Fibroblast of the aortic adventitia (primary cell): ENCODE data around the gene DPP6. TPM values are rescaled to one million over a fixed set of nuclear protein-coding genes. Genes with fewer than 3 reads are reported as not detected.

ENCODE experiments used
- DNase-seq: peaks from one replicate; pipeline ENCODE4 v3.0.0-alpha.2; 2010; ENCODE audit warnings: low read depth
- H3K4me3 ChIP-seq: 2 replicates; pipeline ENCODE4 v1.5.1; 2011; ENCODE audit warnings: low read depth, mild to moderate bottlenecking, control low read depth, low read length, moderate library complexity
- total RNA-seq: library from RNA; depleted of rRNA; stranded (reverse); fragments of >200 nt; gene quantifications from 2 replicates; pipeline ENCODE4 v1.2.3, GENCODE V29; 2012; ENCODE audit warnings: low replicate concordance
- TF ChIP-seq, protein P1 (sequence below): IDR thresholded peaks from 2 replicates; pipeline ENCODE4 v1.5.1; 2011; ENCODE audit warnings: mild to moderate bottlenecking, low read length, control low read depth, inconsistent platforms; ENCODE audit not compliant: insufficient read depth

The DPP6 gene
- total RNA-seq, 1 donor: not detected

DNA sequence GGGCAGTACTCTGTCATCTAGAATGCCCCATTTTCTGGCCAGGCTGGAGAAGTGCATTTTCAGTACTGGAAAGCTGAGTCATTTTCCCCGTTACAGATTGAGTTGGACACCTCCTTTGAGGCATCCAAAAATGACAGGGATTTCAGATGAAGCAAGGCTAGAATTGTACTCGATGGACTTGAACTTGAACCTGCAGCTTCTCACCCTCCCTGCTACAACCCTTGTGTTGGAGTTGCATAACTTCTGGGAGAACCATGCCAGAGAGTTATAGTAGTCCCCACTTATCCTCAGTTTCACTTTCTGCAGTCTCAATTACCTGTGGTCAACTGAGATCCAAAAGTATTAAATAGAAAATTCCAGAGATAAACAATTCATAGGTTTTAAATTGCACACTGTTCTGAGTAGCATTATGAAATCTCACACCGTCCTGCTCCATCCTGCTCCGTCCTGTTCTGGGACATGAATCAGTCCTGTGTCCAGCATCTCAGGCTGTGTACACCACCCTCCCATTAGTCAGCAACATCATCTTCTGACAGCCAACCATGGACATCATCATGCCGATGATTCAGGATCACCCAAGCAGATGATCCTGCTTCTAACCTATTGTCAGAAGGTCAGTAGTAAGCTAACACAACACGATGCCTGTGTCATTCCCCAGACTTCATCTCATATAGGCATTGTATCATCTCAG lies 363.7 kb downstream of the DPP6 start:
- TF ChIP-seq, protein P1, sequence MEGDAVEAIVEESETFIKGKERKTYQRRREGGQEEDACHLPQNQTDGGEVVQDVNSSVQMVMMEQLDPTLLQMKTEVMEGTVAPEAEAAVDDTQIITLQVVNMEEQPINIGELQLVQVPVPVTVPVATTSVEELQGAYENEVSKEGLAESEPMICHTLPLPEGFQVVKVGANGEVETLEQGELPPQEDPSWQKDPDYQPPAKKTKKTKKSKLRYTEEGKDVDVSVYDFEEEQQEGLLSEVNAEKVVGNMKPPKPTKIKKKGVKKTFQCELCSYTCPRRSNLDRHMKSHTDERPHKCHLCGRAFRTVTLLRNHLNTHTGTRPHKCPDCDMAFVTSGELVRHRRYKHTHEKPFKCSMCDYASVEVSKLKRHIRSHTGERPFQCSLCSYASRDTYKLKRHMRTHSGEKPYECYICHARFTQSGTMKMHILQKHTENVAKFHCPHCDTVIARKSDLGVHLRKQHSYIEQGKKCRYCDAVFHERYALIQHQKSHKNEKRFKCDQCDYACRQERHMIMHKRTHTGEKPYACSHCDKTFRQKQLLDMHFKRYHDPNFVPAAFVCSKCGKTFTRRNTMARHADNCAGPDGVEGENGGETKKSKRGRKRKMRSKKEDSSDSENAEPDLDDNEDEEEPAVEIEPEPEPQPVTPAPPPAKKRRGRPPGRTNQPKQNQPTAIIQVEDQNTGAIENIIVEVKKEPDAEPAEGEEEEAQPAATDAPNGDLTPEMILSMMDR: no peak
- H3K4me3 ChIP-seq: no peak overlapping the region
- DNase-seq: no peak

DNA sequence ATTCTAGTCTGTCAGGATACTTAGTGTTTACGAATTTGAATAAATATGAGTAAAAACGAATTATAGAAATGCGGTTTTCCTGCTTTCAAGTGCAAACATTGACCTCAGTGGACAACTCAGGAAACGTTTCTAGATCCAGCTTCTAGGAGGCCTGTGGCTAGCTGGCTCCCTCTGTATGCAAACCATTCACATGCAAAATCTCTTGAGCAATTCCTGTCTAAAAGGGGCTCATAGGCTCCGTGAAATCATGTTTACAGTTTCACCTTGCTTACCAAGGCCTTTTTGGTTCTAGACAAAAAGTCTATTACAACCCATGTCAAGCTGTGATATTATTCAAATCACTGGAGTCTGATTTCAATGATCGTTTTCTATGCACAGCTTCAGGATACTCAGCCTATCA lies 364.5 kb downstream of the DPP6 start:
- DNase-seq: no peak
- H3K4me3 ChIP-seq: no peak overlapping the region
- TF ChIP-seq, protein P1: no peak

DNA sequence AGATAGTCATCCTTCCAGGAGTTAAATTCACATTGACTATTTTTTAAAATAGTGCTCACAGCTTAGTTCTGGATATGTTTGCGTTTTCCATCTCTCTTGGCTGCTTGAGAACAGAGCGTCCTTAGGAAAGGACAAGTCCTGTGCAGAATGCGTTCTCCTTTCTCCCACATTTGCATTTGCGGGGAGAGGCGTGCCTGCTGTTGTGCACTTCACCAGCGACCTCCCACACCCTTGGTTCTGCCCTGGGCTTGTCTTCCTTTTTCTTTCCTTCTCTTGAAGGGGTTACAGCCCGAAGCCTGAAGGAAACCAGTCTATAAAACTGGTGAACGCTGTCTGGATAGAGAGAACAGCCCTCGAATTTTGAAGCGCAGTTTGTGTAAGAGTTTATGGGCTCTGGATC lies 367.1 kb downstream of the DPP6 start:
- TF ChIP-seq, protein P1: no peak
- H3K4me3 ChIP-seq: no peak overlapping the region
- no peak for DNase-seq

DNA sequence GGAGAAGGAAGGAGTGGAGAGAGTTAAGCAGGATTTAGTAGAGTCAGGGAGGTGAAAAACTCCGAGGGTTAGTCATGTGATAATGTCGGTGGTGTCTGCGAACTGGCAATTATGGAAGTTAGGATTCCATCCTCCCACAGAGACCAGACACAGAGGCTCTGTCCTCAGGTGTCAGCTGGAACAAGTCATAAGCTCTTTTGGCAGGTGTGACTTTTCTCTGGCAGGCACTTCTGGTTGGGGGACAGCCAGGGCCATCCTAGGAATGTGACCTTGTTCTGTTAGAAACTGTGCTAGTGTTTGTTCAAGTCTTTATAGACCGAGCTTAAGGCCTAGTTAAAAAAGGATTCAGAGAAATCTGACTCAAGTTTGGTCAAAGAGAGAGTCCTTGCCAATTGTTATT lies 371.0 kb downstream of the DPP6 start:
- TF ChIP-seq, protein P1: no peak
- no peak for DNase-seq
- H3K4me3 ChIP-seq: no peak overlapping the region

DNA sequence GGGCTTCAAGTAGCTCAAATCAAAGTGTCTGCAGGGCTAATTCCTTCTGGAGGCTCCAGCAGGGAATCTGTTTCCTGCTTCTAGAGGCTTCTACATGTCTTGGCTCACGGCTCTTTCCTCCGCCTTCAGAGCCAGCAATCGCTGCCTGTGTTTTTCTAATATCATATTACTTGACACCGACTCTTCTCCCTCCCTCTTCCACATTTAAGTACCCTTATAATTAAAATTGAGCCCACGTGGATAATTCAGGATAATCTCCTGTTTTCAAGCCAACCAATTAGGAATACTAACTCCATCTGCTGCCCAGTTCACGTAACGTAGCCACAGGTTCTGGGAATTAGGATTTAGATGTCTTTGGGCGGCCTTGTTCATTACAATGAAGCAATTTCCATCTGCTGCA lies 372.2 kb downstream of the DPP6 start:
- TF ChIP-seq, protein P1: no peak
- no peak overlapping the region for H3K4me3 ChIP-seq
- DNase-seq: no peak

DNA sequence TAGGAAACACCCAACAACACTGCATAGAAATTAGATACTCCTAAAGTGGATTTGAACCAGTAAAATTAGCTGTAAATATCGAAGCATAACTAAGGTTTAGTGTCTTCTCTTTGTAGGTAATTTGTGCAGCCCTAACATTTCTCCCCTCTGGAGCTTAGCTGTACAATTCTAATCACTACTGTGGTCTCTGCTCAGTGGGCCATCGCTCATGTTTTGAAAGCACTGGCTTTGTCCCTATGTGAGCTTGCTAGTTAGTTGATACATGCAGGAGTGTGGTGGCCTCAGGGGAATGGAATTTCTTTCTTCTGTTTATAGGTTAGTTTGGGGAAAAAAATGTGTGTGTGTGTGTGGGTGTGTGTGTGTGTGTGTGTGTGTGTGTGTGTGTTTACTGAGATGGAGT lies 373.1 kb downstream of the DPP6 start:
- TF ChIP-seq, protein P1: no peak
- H3K4me3 ChIP-seq: no peak overlapping the region
- DNase-seq: no peak

DNA sequence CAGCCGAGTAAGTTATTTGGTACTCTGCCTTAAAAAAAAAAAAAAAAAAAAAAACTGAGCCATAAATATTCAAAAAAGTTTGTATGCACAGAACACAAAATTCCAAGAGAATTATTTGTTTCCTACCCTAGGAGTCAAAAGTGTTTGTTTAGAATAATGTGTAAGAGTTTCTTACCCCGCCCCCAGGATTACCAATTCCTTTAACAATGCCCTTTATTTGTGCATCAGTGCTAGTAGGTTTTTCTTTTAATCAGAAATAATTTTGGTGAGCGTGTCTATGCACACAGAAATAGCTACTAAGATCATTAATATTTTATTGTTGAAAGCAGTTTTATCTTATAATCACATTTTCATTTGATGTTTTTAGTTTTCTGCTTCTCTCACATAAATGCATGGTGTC lies 374.6 kb downstream of the DPP6 start:
- TF ChIP-seq, protein P1: no peak
- no peak for DNase-seq
- no peak overlapping the region for H3K4me3 ChIP-seq
